Panc1 (cell line): ENCODE results near the gene SLC4A1AP. TPM values are rescaled to one million over a fixed set of nuclear protein-coding genes. Genes with fewer than 3 reads are reported as not detected.

Source experiments
- ATAC-seq: fragments of 200-7000 bp; cut with Tn5 transposase; 2 replicates; pipeline ENCODE4 v1.9.1; 2020; ENCODE audit warnings: mild to moderate bottlenecking, moderate library complexity
- BruUV-seq: library from RNA; stranded (reverse); fragments of 400-500 nt; replicated peaks from 2 replicates; lab custom pipeline; 2021; lab: Mats Ljungman, UMichigan
- CTCF ChIA-PET: fragments of 300-600 bp; sonication (Branson Sonifier 250); formaldehyde crosslinking; loops from one replicate; lab custom pipeline; 2022; ENCODE audit warnings: antibody characterized with exemption; lab: Charles Lee
- POLR2A ChIA-PET: fragments of 300-600 bp; sonication (Branson Sonifier 250); formaldehyde crosslinking; loops from one replicate; lab custom pipeline; 2022; ENCODE audit warnings: antibody characterized with exemption; lab: Charles Lee
- DNase-seq: peaks from one replicate; pipeline ENCODE4 v3.0.0-alpha.2; 2010; ENCODE audit warnings: low read depth, low spot score
- H3K27ac ChIP-seq: 2 replicates; pipeline ENCODE4 v1.5.1; 2011; ENCODE audit warnings: mild to moderate bottlenecking, low read length, inconsistent platforms
- H3K27me3 ChIP-seq: fragments of 200-500 bp; sonication (Bioruptor generic); 2 replicates; pipeline ENCODE4 v1.6.0; 2014; ENCODE audit warnings: low read length, inconsistent platforms; ENCODE audit not compliant: control insufficient read depth, insufficient read depth
- H3K36me3 ChIP-seq: fragments of 200-500 bp; sonication (Bioruptor generic); 2 replicates; pipeline ENCODE4 v1.5.1; 2014; ENCODE audit warnings: inconsistent platforms, mild to moderate bottlenecking, low read length, moderate library complexity; ENCODE audit not compliant: control insufficient read depth, insufficient read depth
- H3K4me1 ChIP-seq: 2 replicates; pipeline ENCODE4 v1.5.1; 2011; ENCODE audit warnings: inconsistent platforms, mild to moderate bottlenecking, low read length, moderate library complexity; ENCODE audit not compliant: control insufficient read depth, insufficient read depth
- H3K4me3 ChIP-seq, 2 experiments: 2 replicates each; pipeline ENCODE4 v1.5.1; 2011 to 2012; ENCODE audit warnings: low read depth in 2 of 2, low read length in 2 of 2, mild to moderate bottlenecking in 2 of 2, inconsistent platforms in 1 of 2, moderate library complexity in 1 of 2
- H3K9me3 ChIP-seq: fragments of 200-500 bp; sonication (Bioruptor generic); 2 replicates; pipeline ENCODE4 v1.5.1; 2014; ENCODE audit warnings: low read depth, mild to moderate bottlenecking, inconsistent platforms, low read length, moderate library complexity; ENCODE audit not compliant: control insufficient read depth, insufficient read depth
- CTCF ChIP-seq: fragments of 450-650 bp; IDR thresholded peaks from 2 replicates; pipeline ENCODE4 v1.5.1; 2017; ENCODE audit warnings: mild to moderate bottlenecking
- POLR2AphosphoS5 ChIP-seq: IDR thresholded peaks from 2 replicates; pipeline ENCODE4 v1.6.1; 2012; ENCODE audit warnings: mild to moderate bottlenecking, low read depth, low read length, moderate library complexity
- REST ChIP-seq, 2 experiments: IDR thresholded peaks; 2 replicates each; pipeline ENCODE4 v1.6.1; 2011 to 2012; ENCODE audit warnings: low read depth in 2 of 2, control low read depth in 1 of 2, low read length in 1 of 2, mild to moderate bottlenecking in 1 of 2, moderate library complexity in 1 of 2; ENCODE audit not compliant: insufficient read depth in 1 of 2
- SIN3A ChIP-seq: IDR thresholded peaks from 2 replicates; pipeline ENCODE4 v1.6.1; 2012; ENCODE audit warnings: low read depth, mild to moderate bottlenecking, low read length, moderate library complexity, borderline replicate concordance; ENCODE audit not compliant: insufficient read depth
- TCF7L2 ChIP-seq: IDR thresholded peaks from 2 replicates; pipeline ENCODE4 v1.6.1; 2011; ENCODE audit warnings: mild to moderate bottlenecking, low read depth, low read length, inconsistent platforms
- in situ Hi-C: cut with HindIII; loops from 2 replicates; pipeline ENCODE4 v1.10.0; 2016; ENCODE audit warnings: low sequenced_read_pairs, low pct_unique_long_range_greater_than_20kb
- intact Hi-C: fragments of 100-400 bp; cut with micrococcal nuclease; formaldehyde crosslinking; loops from one replicate; pipeline ENCODE4 v1.10.0; 2022; ENCODE audit not compliant: unreplicated experiment
- total RNA-seq: library from RNA; stranded (reverse); gene quantifications from one replicate; pipeline ENCODE4 v1.2.1, GENCODE V29; 2021; ENCODE audit not compliant: unreplicated experiment

SLC4A1AP gene
- total RNA-seq, 1 experiment from 2014 or later: 22.2 TPM

- no peak for TF ChIP-seq SIN3A
- Histone ChIP-seq H3K4me1 (peaks cover 18% of the 10 kb centered on the region), H3K27ac (no peak overlapping the region), H3K27me3 (no peaks in the 10 kb centered on the region), H3K36me3 (no peaks in the 10 kb centered on the region), H3K9me3 (no peaks in the 10 kb centered on the region), H3K4me3 (0 out of 4 replicates have a peak overlapping the region, but pooled peaks of 1 of the 2 experiments have one; percentile 9)
- no TSS peak for BruUV-seq
- in situ Hi-C loops (no loop called here), intact Hi-C loops (no loop called here)
- DNase-seq: no peak
- no peak for ATAC-seq
- ChIA-PET CTCF (interaction anchor here (0.7 kb wide), 1 partner anchor 23 kb away, joined by 12 read pairs; no protein-coding TSS in a partner anchor), POLR2A (interaction anchor here (0.6 kb wide), 1 partner anchor 708 kb away, joined by 10 read pairs; no protein-coding TSS in a partner anchor)
These were observed 50.4 kb downstream of the SLC4A1AP start for GRCh38 chr2:27714053-27714452.

- in situ Hi-C loops: no loop called here
- Histone ChIP-seq H3K4me1 (peaks cover 18% of the 10 kb centered on the region), H3K9me3 (no peaks in the 10 kb centered on the region), H3K27me3 (no peaks in the 10 kb centered on the region), H3K4me3 (peak overlapping the region; percentile 46), H3K27ac (no peak overlapping the region; the same call in 1 of the 2 replicates), H3K36me3 (no peaks in the 10 kb centered on the region)
- ATAC-seq (peak; percentile 18), DNase-seq (no peak)
- ChIA-PET POLR2A (no interaction called here), CTCF (no interaction called here)
- BruUV-seq: no TSS peak
- intact Hi-C loops: no loop called here
- no peak for TF ChIP-seq CTCF
- TF ChIP-seq REST (IDR thresholded peaks at IDR 0.05; ENCODE audit: insufficient read depth in 1 of 2, low read depth in 2 of 2, low read length in 1 of 2): no peak
- TF ChIP-seq SIN3A: no peak
- no peak for TF ChIP-seq POLR2AphosphoS5
- TF ChIP-seq TCF7L2: no peak
These were observed 51.2 kb downstream of the SLC4A1AP start for GRCh38 chr2:27714851-27715291.
